Germinal center (tissue), 1 donor: ENCODE results near the gene UQCRQ.

Experiments
- DNase-seq: peaks from one replicate; pipeline ENCODE4 v3.0.0; 2012; ENCODE audit warnings: mixed read lengths, low spot score

The UQCRQ gene

DNA sequence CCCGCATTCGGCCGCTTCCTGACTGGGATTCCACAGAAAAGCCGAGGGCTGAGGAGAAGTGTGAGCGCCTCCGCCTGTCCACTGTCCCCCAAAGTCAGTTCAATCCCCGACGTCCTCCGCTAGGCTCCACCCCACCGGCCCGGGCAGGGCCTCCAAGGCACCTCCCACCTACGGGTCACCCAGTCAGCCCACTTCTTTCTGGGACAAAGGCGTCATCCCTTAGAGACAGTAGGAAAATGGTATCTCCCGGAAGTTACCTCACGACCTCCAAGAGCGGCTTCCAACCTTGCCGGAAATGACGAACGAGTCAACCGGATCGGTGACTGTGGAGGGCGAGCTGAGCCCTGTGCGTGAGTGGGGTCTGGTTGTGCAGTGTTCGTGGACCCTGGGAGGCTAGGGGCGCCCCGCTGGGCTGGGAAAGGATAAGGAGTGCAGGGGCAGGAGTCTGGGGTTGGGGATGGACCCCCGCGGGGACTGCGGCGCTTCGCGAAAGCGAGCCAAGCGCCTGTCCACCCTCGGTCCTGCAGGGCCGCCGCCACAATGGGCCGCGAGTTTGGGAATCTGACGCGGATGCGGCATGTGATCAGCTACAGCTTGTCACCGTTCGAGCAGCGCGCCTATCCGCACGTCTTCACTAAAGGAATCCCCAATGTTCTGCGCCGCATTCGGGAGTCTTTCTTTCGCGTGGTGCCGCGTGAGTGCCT is at the start of gene UQCRQ, which contains the start of gene GDF9:
UQCRQ (plus strand) TSS at position 301 of the 704 bp plus-strand sequence; CDS start at position 541, 240 bp downstream.
GDF9 (minus strand) TSS at position 128 of the 704 bp plus-strand sequence. CDS start 1,936 bp downstream, outside the sequence.
- peak; percentile 95 for DNase-seq

DNA sequence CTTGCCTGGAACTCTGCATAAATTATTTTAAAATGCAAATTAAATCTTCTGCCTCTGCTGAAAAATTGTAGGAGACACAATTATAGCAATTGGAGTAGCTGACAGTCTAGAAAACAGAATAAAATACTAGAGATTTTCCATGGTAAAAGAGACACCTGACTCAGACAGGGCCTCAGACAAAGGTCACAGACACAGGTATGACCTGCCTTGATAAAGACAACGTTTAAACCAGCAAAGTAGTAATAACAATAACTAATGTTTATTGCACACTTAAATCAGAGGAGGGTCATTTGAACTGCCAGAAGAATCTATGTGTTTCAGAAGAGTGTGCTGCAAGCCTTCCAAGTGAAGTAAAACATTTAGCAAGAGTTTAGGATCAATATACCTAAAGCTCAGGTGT is 49.4 kb upstream of the UQCRQ start:
- no peak for DNase-seq

- peak; percentile 32 for DNase-seq
Observed at GRCh38 chr5:132819468-132819867, 47.0 kb upstream of the UQCRQ start.

DNA sequence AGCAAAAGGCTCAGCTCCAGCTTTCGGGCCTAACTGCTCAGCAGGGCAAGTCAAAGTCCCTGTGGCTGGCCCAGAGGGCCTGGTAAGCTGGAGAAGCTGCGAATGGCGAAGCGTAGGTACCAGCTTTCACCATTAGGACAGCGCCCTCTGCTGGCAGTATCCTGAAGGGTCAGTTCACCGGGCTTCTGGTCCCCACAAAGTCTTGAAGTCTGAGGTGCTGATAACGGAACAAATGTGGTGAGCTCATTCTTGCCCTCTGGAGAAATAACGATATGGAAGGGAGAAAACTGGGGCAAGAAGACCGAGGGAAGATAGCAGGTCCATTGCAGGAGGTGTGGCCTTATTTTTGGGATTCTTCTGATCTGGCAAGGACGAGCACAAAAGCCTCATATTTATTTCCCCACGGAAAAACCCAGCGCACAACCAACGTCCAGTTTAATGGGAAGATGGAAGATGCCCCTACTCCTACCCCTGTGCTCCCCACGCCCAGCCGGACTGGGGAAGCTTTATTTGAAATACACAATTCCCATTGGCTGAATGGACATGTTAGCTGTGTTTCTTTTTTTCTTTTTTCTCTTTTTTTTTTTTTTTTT is 46.2 kb upstream of the UQCRQ start:
- DNase-seq, result peak; percentile 89

- no peak for DNase-seq
Observed at GRCh38 chr5:132821350-132821749, 45.1 kb upstream of the UQCRQ start.

DNA sequence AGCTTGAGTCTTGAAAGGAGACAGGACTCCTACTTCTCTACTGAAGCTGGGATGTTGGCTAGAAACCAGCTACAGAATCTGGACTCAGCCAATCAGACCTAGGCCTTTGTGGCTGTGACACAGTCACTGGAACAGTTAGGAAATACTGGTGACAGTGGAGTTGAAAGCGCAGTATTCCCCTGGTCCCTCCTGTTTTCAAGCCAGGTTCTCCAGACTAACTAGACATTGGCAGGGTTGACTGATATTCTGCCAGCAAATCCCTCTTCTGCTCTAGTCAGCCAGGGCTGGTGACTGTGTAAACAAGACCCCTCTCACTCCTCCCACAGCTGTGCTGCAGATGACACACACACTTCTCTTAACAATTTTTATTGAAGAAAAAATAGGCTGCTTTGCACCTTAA is 44.7 kb upstream of the UQCRQ start:
- no peak for DNase-seq

DNA sequence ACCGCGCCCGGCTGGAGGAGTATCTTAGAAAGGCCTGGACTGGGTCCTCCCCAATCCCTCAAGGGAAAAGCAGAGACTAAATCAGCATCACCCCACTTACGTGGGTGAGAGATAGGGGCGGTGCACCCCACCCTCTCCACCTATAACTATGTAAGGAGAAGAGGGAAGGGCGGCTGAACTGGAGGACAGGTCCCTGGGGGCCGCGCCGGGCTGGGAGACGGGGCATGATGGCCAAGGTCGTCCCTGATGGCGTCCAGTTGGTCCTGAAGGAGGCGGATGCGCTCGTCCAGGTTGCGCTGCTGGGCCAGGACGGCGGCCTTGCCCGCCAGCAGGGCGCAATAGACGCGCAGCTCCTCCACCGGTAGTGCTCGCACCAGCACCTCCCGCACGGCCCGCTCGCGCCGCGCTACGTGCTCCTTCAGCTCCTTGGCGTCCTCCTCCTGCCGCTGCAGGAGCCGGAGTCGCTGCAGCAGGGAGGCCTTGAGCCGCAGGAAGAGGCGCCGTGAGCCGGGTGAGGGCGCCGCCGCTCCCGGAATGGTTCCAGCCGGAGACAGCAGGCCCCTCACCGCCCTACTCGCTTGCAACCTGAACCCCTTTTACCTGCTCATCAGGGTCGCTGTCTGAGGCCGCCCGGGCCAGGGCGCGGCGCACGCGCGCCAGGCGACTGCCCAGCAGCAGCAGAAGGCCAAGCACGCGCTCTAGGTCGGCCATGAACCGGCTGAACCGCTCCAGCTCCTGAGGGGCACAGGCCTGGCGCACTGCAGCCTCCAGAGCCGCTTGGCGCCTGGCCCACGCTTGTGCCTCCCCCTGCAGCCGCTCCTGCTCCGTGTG is 43.6 kb upstream of the UQCRQ start:
- DNase-seq, result no peak

DNA sequence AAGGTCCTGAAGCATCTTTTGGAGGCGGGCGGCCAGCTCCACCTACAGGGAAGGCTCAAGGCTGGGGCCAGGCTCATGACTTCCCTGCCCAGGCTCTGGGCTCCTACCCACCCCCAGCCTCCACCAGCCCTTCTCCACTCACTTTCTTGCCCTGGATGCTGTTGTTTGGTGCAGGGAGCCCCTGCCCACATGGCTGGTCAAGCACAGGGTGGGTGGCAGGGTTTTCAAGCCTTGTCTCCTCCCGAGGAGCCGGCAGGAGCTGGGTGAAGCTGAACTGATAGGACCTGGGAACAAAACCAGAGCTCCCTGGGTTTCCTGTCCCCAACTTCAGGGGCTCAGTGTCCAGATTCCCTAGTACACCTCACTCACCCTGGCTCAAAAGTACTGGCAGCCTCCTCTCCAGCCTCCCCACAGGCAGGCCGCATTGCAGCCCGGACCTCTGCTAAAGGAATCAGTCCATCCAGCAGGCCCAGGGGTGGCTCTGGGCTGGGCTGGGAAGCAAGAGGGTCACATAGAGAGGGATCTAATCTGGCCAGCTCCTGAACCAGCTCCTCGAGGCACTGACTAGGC is 42.9 kb upstream of the UQCRQ start:
- DNase-seq, result no peak

DNA sequence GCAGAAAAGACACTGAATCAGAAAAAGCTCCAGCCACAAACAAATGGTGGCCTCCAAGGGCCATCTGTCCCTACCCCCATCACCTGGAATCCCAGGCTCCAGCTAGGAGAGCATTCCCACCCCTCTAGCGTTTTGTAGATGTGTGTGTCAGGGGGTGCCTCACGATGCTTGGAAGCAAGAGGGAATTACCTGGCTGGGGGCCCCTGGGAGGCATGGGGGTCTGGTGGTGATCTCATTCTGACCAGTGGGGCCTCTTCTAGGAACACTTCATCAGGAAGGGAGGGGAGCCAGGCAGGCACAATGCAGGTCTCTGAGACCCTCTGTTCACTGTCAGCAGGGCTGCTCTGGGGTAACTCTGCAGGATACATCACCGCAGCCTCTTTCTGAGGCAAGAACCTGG is 42.0 kb upstream of the UQCRQ start:
- no peak for DNase-seq

DNA sequence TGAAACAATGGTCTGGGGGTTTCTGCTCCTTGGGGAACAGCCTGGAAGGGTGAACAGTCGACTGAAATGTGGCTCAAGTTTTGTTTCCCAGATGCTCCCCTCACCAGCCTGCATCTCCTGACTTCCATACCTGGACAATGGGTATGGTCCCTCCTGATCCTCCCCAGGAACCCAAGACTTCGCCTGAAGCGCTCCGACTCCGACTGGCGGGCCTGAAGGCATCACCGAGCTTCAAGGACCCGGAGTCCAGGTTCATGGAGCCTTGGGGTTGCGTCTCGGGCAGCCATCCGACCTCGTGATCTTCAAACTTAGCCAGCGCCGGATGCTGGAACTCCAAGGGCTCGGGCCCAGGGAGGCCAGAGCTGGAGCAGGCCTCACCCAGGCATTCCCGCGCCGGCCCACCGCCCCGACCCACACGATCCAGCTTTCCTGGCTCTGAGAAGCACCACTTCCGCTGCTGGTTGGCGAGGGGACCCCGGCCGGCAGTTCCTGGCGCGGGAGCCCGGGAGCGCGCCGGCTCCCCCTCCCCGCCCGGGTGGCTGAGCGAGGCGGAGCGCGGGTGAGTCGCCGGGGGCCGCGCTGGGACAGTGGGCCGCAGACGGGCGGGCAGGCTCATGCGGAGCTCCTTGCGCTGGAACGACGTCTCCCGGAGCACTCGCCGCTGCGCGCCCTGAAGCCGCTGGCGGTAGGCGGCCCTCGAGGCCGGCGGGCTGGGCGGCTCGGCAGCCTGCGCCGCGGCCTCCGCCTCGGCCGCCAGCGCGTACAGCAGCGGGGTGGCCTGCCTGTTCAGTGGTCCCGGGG is 41.2 kb upstream of the UQCRQ start:
- no peak for DNase-seq

DNA sequence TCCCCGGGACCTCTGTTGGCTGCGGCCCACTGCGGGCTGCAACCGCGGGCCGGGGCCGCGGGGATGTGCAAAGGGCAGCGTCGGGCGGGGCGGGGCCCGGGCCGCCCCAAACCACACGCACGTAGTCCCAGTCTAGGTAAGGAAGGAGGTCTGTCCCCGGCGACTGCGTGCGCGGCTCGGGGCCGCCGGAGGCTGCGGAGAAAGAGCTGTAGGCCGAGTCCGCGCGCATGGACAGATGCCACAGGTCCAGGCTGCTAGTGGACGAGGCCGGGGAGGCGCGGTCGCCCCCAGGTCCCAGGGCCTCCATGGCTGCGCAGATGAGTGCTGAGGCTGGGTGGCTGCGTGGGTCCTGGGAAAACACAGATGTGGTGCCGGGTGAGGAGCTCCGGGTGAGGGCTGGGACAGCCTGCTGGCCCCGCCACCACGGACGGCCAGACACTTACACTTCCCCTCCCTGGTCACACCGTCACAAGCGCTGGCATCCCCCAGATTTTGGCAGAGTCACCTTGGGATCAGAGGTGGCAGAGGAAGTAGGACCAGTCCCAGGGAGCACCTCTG is 40.5 kb upstream of the UQCRQ start:
- no peak for DNase-seq

DNA sequence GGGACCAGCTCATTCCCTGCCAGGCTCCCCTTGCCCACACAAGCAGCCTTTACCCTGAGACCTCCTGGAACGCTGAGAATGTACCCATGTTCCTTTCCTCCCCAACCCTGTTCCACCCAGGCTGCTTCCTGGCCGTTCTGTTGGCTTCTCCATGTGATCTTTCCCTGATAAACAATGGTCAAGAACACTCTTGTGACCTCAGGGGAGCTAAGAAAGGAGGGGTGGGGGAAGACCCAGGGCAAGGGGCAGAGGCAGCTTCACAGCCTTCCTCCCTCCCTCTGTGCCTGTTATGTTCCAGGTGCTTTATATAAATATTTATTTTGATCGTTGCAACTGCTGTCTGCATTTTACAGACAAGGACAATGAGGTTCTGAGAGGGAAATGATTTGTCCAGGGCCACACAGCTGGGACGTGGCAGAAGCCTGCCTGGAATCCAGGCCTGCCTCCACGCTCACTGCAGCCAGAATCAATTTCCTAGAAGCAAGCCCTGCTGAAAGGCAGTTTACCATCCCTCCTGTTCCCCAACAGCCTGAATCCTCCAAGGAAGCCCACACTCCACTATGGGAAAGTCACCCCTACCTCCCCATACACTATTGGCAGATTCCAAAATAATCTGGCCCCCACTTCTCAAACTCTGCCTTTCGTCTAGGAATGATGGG is 39.9 kb upstream of the UQCRQ start:
- no peak for DNase-seq

DNA sequence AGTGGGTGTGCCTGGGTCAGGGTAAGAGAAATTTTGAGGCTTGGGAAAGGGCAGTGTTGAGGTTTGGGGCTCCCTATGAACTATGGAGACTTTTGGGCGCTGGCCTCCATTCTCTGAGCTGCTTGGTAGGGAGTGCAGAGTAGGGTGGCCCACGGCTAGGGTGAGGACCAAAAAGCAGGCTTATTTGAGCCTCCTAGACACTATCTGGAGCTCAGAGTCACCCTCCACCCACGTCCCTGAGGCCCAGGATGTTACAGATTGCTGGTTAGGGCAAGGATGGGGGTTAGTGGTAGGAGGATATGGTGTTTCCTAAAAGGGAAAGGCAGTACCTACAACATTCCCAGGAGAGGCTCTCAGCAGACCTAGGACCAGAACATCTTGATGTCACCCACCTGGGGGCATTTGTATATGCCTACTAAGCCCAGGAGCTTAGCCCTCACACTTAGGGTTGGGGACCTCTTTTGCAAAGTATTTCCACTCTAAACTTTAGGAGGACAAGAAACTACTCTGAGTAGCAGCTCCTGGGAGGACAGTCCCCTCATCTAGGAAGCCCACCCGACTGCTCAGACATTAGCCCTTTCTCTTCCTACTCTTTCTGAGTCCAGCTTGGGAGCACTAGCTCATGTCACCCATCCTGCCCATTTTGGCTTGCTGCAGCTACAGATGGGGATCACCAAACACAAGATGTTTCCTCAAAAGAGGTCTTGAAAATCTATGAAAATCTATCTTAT is 38.3 kb upstream of the UQCRQ start:
- no peak for DNase-seq

GRCh38 chr5:132828846-132829494 is 37.5 kb upstream of the UQCRQ start:
- no peak for DNase-seq

- DNase-seq, result peak; percentile 88
Observed at GRCh38 chr5:132829742-132830435, 36.6 kb upstream of the UQCRQ start.

DNA sequence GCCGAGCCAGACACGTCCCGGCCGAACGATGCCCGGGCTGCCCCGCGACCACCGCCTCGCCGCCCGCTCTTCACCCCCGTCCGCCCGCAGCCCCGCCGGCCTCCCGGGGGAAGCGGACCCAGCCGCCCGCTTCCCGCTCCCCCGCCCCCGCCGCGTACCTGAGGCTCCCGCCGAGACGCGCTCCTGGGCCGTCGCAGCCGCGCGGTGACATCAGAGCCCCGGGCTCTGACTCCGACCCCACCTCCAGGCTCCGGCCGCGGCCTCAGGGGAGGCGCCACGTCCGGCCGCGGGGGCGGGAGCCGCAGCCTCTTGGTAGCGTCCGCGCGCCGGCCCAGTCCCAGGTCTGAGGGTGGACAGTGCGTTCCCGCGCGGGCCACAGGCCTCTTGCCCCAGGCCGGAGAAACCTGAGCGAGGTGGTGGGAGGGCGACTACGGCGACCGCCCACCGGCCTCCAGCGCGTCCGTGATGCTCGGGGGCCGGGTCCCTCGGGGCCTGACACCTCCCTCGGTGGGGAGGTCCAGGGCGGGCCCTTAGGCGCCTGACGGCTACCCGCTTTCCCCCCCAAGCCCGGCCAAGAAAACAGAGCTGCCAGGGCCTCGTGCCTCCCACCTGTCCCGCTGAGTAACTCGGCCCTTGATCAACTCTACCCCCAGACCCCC is 35.9 kb upstream of the UQCRQ start, which contains the start of gene SHROOM1:
SHROOM1 (minus strand) TSS at position 212 of the 659 bp plus-strand sequence. CDS start 4,507 bp downstream, outside the sequence.
- DNase-seq, result peak; percentile 47

DNA sequence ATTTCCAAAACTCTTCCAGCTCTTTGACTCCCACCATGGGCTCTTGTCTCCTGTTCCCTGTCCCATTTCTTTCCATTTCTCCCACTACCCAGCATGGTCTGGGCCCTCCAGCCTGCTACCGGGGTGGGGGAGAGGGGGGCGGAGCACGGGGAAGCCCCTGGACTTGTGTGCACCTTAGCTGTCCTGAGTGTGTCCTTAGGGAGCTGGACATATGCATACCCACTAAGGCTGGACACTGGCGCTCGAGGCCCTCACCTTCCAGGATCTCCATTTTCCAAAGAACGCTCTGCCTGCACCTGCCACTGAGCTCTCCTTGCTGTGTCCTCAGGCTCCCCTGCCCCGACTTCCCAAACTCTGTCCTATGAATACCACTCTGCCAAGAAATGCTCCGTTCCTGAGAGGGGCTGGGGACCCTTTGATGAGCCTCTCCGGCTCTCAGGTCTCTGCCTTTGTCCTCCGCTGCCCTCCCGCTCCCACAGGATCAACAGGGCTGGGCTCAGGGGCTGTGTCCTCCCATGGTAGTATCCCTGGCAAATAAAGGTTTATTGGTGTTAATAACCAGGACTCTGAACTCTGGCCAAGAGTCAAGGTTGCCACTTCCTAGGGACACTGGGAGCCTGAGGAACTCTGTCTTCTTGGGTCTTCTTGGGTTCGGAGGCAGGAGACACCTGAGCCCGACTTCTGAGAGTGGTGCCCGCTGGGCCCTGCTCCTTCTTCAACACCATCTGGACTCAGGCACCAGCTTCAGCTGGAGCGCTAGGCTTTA is 35.2 kb upstream of the UQCRQ start:
- no peak for DNase-seq
